HG03571 (cell line): ENCODE results near the gene ZP2.
"Not testable (repeated sequence)": the region's sequence is repeated elsewhere in the genome, so short reads cannot be mapped to it uniquely, and the experiment has no call there.

ENCODE experiments used
- ATAC-seq: cut with Tn5 transposase; IDR thresholded peaks from one replicate; pipeline ENCODE4 v1.9.1; 2021; ENCODE audit not compliant: unreplicated experiment

ZP2 gene

GRCh38 chr16:21217121-21217520 lies 5.7 kb upstream of the ZP2 start:
- ATAC-seq: no peak

GRCh38 chr16:21214086-21214485 lies 2.7 kb upstream of the ZP2 start:
- ATAC-seq: no peak

GRCh38 chr16:21208446-21209230 lies 2.7 kb downstream of the ZP2 start:
- no peak for ATAC-seq

GRCh38 chr16:21206550-21206949 lies 4.8 kb downstream of the ZP2 start:
- no peak for ATAC-seq

GRCh38 chr16:21205303-21205702 lies 6.1 kb downstream of the ZP2 start:
- ATAC-seq: no peak

- no peak for ATAC-seq
Observed at GRCh38 chr16:21203155-21203797, 8.1 kb downstream of the ZP2 start.

GRCh38 chr16:21199607-21200218 lies 11.7 kb downstream of the ZP2 start:
- no peak for ATAC-seq

GRCh38 chr16:21197621-21198020 lies 13.8 kb downstream of the ZP2 start:
- no peak for ATAC-seq

GRCh38 chr16:21197112-21197511 lies 14.3 kb downstream of the ZP2 start:
- no peak for ATAC-seq

- not testable (repeated sequence) for ATAC-seq
Observed at GRCh38 chr16:21195330-21195729, 16.0 kb downstream of the ZP2 start.

GRCh38 chr16:21194771-21195301 lies 16.5 kb downstream of the ZP2 start:
- ATAC-seq: no peak

- no peak for ATAC-seq
Observed at GRCh38 chr16:21192991-21193390, 18.4 kb downstream of the ZP2 start.

GRCh38 chr16:21190599-21190998 lies 20.8 kb downstream of the ZP2 start:
- no peak for ATAC-seq

GRCh38 chr16:21190013-21190412 lies 21.4 kb downstream of the ZP2 start:
- ATAC-seq: no peak

- ATAC-seq: no peak
Observed at GRCh38 chr16:21189311-21189710, 22.1 kb downstream of the ZP2 start.

- ATAC-seq: no peak
Observed at GRCh38 chr16:21186326-21186691, 25.1 kb downstream of the ZP2 start.

- no peak for ATAC-seq
Observed at GRCh38 chr16:21185659-21186325, 25.6 kb downstream of the ZP2 start.

GRCh38 chr16:21184834-21185233 lies 26.5 kb downstream of the ZP2 start:
- ATAC-seq: no peak

- no peak for ATAC-seq
Observed at GRCh38 chr16:21183995-21184394, 27.4 kb downstream of the ZP2 start.

GRCh38 chr16:21179983-21180365 lies 31.4 kb downstream of the ZP2 start:
- no peak for ATAC-seq
